PC-3 (cell line): ENCODE results near the gene COMT. TPM values are rescaled to one million over a fixed set of nuclear protein-coding genes. Genes with fewer than 3 reads are reported as not detected.

ENCODE experiments used
- ATAC-seq: fragments of 200-7000 bp; cut with Tn5 transposase; 2 replicates; pipeline ENCODE4 v1.9.1; 2020; ENCODE audit warnings: mild to moderate bottlenecking, moderate library complexity
- BruUV-seq: library from RNA; stranded (reverse); fragments of 400-500 nt; replicated peaks from 2 replicates; lab custom pipeline; 2021; lab: Mats Ljungman, UMichigan
- CTCF ChIA-PET: fragments of 300-600 bp; sonication (Branson Sonifier 250); formaldehyde crosslinking; loops from one replicate; lab custom pipeline; 2022; ENCODE audit warnings: antibody characterized with exemption; lab: Charles Lee
- POLR2A ChIA-PET: fragments of 300-600 bp; sonication (Branson Sonifier 250); formaldehyde crosslinking; loops from one replicate; lab custom pipeline; 2022; ENCODE audit warnings: antibody characterized with exemption; ENCODE audit not compliant: unreplicated experiment; lab: Charles Lee
- DNase-seq: peaks from one replicate; pipeline ENCODE4 v3.0.0-alpha.2; 2015
- H2AFZ ChIP-seq: fragments of 300-600 bp; sonication (generic); 2 replicates; pipeline ENCODE4 v1.6.0; 2016; ENCODE audit warnings: antibody characterized with exemption, low read length
- H3F3A ChIP-seq: fragments of 300-600 bp; sonication (generic); one replicate; pipeline ENCODE4 v1.6.0; 2017; ENCODE audit warnings: antibody characterized with exemption, low read length, control low read depth, mild to moderate bottlenecking; ENCODE audit not compliant: unreplicated experiment
- H3K27ac ChIP-seq: fragments of 300-600 bp; sonication (generic); 2 replicates; pipeline ENCODE4 v1.5.1; 2016; ENCODE audit warnings: mild to moderate bottlenecking, low read length
- H3K27me3 ChIP-seq: fragments of 300-600 bp; sonication (generic); 2 replicates; pipeline ENCODE4 v1.6.1; 2016; ENCODE audit warnings: low read length, mixed read lengths
- H3K36me3 ChIP-seq: fragments of 300-600 bp; sonication (generic); 2 replicates; pipeline ENCODE4 v1.6.1; 2016; ENCODE audit warnings: low read depth, mixed run types, low read length, mixed read lengths
- H3K4me1 ChIP-seq: fragments of 300-600 bp; sonication (generic); 2 replicates; pipeline ENCODE4 v1.5.1; 2016; ENCODE audit warnings: low read length; ENCODE audit not compliant: insufficient read depth
- H3K4me2 ChIP-seq: fragments of 300-600 bp; sonication (generic); 2 replicates; pipeline ENCODE4 v1.6.0; 2016; ENCODE audit warnings: low read length
- H3K4me3 ChIP-seq: fragments of 300-600 bp; sonication (generic); 2 replicates; pipeline ENCODE4 v1.5.1; 2016; ENCODE audit warnings: mild to moderate bottlenecking, low read length, mixed read lengths
- H3K79me2 ChIP-seq: fragments of 300-600 bp; sonication (generic); 2 replicates; pipeline ENCODE4 v1.6.1; 2017; ENCODE audit warnings: low read length, mixed read lengths
- H3K9ac ChIP-seq: fragments of 300-600 bp; sonication (generic); 2 replicates; pipeline ENCODE4 v1.6.0; 2016; ENCODE audit warnings: mild to moderate bottlenecking, low read length
- H3K9me2 ChIP-seq: fragments of 300-600 bp; sonication (generic); replicated peaks from 2 replicates; pipeline ENCODE4 v1.6.1; 2016; ENCODE audit warnings: mixed run types, low read length, mixed read lengths
- H3K9me3 ChIP-seq: fragments of 300-600 bp; sonication (generic); 2 replicates; pipeline ENCODE4 v1.6.1; 2016; ENCODE audit warnings: low read length, mixed read lengths
- H4K20me1 ChIP-seq: fragments of 300-600 bp; sonication (generic); 2 replicates; pipeline ENCODE4 v1.6.1; 2016; ENCODE audit warnings: low read length, mixed read lengths
- CTCF ChIP-seq: fragments of 300-600 bp; sonication (generic); conservative IDR thresholded peaks from 2 replicates; pipeline ENCODE4 v1.5.1; 2017; ENCODE audit warnings: antibody characterized with exemption, low read depth, mild to moderate bottlenecking, low read length
- EZH2 ChIP-seq: fragments of 300-600 bp; sonication (generic); IDR thresholded peaks from one replicate; pipeline ENCODE4 v1.6.1; 2017; ENCODE audit warnings: antibody characterized with exemption, mild to moderate bottlenecking, low read length; ENCODE audit not compliant: unreplicated experiment
- EZH2phosphoT487 ChIP-seq: fragments of 300-600 bp; sonication (generic); IDR thresholded peaks from 2 replicates; pipeline ENCODE4 v1.6.1; 2018; ENCODE audit warnings: mild to moderate bottlenecking, antibody characterized with exemption, low read length, borderline replicate concordance
- intact Hi-C: fragments of 100-400 bp; cut with micrococcal nuclease; formaldehyde crosslinking; loops from 2 replicates; pipeline ENCODE4 v1.9.0; 2023
- total RNA-seq: library from RNA; depleted of rRNA; stranded (reverse); fragments of >200 nt; gene quantifications from 2 replicates; pipeline ENCODE4 v1.2.3, GENCODE V29; 2014

Gene COMT
- total RNA-seq, 1 experiment from 2014 or later, result 204 TPM

GRCh38 chr22:20002636-20003035 lies 61.1 kb downstream of the COMT start:
- no TSS peak for BruUV-seq
- H4K20me1 ChIP-seq, result no peaks in the 10 kb centered on the region
- ChIA-PET CTCF (no interaction called here), POLR2A (no interaction called here)
- no peak for DNase-seq
- no peak overlapping the region for H3K9ac ChIP-seq
- ATAC-seq, result no peak
- H3K36me3 ChIP-seq, result 0 out of 2 replicates have a peak, but pooled peaks cover 3% of the 10 kb centered on the region
- intact Hi-C loops, result no loop called here
- no peak overlapping the region for H3K27ac ChIP-seq
- no peak overlapping the region for H2AFZ ChIP-seq
- TF ChIP-seq EZH2, result no peak
- TF ChIP-seq CTCF, result no peak
- TF ChIP-seq EZH2phosphoT487, result no peak
- H3F3A ChIP-seq, result no peaks in the 10 kb centered on the region
- no peaks in the 10 kb centered on the region for H3K27me3 ChIP-seq
- no peaks in the 10 kb centered on the region for H3K4me1 ChIP-seq
- peaks cover 6% of the 10 kb centered on the region; the same call in 1 of the 2 replicates for H3K9me3 ChIP-seq
- H3K4me2 ChIP-seq, result no peak overlapping the region
- H3K9me2 ChIP-seq, result no peaks in the 10 kb centered on the region
- H3K79me2 ChIP-seq, result no peaks in the 10 kb centered on the region
- no peak overlapping the region for H3K4me3 ChIP-seq

- TF ChIP-seq EZH2phosphoT487 (no peak), CTCF (no peak), EZH2 (no peak)
- Histone ChIP-seq H3K4me1 (no peaks in the 10 kb centered on the region), H3K9ac (no peak overlapping the region), H3K27me3 (no peaks in the 10 kb centered on the region), H3K9me2 (no peaks in the 10 kb centered on the region), H3K27ac (no peak overlapping the region), H4K20me1 (no peaks in the 10 kb centered on the region), H3K79me2 (no peaks in the 10 kb centered on the region), H3K4me3 (no peak overlapping the region), H3F3A (no peaks in the 10 kb centered on the region), H2AFZ (no peak overlapping the region), H3K9me3 (peaks cover 6% of the 10 kb centered on the region; the same call in 1 of the 2 replicates), H3K36me3 (0 out of 2 replicates have a peak, but pooled peaks cover 3% of the 10 kb centered on the region), H3K4me2 (no peak overlapping the region)
- ChIA-PET CTCF (no interaction called here), POLR2A (no interaction called here)
- intact Hi-C loops, result no loop called here
- DNase-seq (no peak), ATAC-seq (no peak)
- no TSS peak for BruUV-seq
Measured at GRCh38 chr22:20003304-20003703, 61.7 kb downstream of the COMT start.

- intact Hi-C loops, result no loop called here
- no peak for ATAC-seq
Measured at GRCh38 chr22:20004464-20004863, 62.9 kb downstream of the COMT start.

More at GRCh38 chr22:20004464-20004863, 62.9 kb downstream of the COMT start:
- Histone ChIP-seq H2AFZ (no peak overlapping the region), H3K9ac (no peak overlapping the region), H3F3A (no peaks in the 10 kb centered on the region), H3K9me3 (peaks cover 6% of the 10 kb centered on the region; the same call in 1 of the 2 replicates), H3K9me2 (no peaks in the 10 kb centered on the region), H3K36me3 (0 out of 2 replicates have a peak, but pooled peaks cover 3% of the 10 kb centered on the region), H4K20me1 (no peaks in the 10 kb centered on the region), H3K4me2 (no peak overlapping the region), H3K4me1 (no peaks in the 10 kb centered on the region), H3K79me2 (no peaks in the 10 kb centered on the region), H3K27me3 (no peaks in the 10 kb centered on the region), H3K27ac (no peak overlapping the region), H3K4me3 (no peak overlapping the region)
- ChIA-PET POLR2A (no interaction called here), CTCF (no interaction called here)
- BruUV-seq, result no TSS peak
- DNase-seq, result no peak
- TF ChIP-seq CTCF (no peak), EZH2 (no peak)
